Adrenal gland (tissue), 5 donors: ENCODE data around the gene ATXN7.

Source experiments
- CTCF ChIP-seq, 6 experiments: fragments of 450-650 bp in 4 of 6; fragments of 200-600 bp in 2 of 6; sonication (generic) in 1 of 6; IDR thresholded peaks; 1 replicate in 5 of 6; 2 replicates in 1 of 6; pipeline versions ENCODE4 v1.5.1 to v1.8.0; 2016 to 2021; ENCODE audit warnings: antibody characterized with exemption in 6 of 6, mild to moderate bottlenecking in 2 of 6, moderate library complexity in 1 of 6
- POLR2A ChIP-seq, 2 donors: fragments of 450-650 bp; IDR thresholded peaks; one replicate each; pipeline ENCODE4 v1.6.1; 2017; ENCODE audit warnings: antibody characterized with exemption in 2 of 2, mild to moderate bottlenecking in 2 of 2, moderate library complexity in 1 of 2
- donor health status: DM: no; HTN: no; CAD: no.

DNA sequence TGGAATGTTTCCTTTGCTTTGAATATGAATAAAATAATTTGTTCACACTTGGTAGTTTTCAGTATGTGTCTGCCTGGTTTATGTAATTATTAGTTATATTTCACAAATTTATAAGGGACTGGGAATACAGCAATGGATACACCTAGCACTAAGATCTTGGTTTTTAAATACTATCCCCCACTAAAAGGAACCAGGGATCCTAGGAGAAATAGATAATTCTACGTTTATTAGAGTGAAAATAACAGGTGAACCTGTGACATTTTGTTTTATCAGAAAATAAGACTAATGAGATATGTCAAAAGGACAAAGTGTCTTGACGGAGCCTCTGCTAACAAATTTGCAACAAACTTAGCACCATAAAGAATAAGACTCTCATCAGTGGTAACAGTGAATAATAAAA, 156.2 kb downstream of the ATXN7 start:
- no peak for TF ChIP-seq CTCF (IDR thresholded peaks at IDR 0.05)
- no peak for TF ChIP-seq POLR2A (IDR thresholded peaks at IDR 0.05)
